HG02623 (cell line): ENCODE results near the gene ZNF205.
"Not testable (repeated sequence)": the region's sequence is repeated elsewhere in the genome, so short reads cannot be mapped to it uniquely, and the experiment has no call there.

Source experiments
- ATAC-seq: cut with Tn5 transposase; IDR thresholded peaks from one replicate; pipeline ENCODE4 v1.9.1; 2021; ENCODE audit warnings: moderate library complexity; ENCODE audit not compliant: unreplicated experiment

The ZNF205 gene

GRCh38 chr16:3112058-3112880 is at the start of gene ZNF205:
Gene ZNF205, plus strand, starts transcription at chr16:3112586. Its CDS starts 845 bp downstream, at chr16:3113431.
- no peak for ATAC-seq

DNA sequence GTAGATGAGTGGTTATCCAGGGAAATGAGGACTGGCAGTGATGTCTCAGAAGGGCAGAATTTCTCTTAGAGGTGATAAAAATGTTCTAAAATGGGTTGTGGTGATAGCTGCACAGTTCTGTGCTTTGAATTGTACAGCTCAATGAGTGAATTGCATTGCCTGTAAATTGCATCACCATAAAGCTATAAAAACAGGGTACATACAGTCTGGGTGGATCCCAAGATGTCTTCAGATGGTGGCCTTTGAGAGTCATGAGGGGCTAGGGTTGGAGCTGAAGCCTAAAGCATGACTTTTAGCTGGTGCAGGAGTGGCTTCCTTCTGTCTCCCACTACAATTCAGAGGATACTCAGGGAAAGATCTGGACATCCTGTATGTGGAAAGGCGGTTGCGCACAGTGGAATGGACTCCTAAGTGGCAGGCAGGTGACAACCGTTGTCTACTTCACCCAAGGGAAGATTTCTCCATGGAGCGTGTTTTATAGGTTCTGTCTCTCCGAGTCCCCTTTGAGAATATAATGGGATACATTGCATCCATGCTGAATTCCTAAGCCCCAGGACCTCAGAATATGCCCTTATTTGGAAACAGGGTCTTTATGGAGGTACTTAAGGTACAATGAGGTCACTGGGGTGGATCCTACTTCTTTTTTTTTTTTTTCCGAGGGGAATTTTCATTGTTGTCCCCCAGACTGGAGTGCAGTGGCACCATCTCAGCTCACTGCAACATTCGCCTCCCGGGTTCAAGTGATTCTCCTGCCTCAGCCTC is 48.6 kb upstream of the ZNF205 start:
- no peak for ATAC-seq

GRCh38 chr16:3065069-3065741 is 47.2 kb upstream of the ZNF205 start, which contains the start of gene IL32:
Gene IL32, plus strand, starts transcription at chr16:3065640. Its CDS starts 172 bp downstream, at chr16:3065812.
- no peak for ATAC-seq

GRCh38 chr16:3065742-3066439 is 46.5 kb upstream of the ZNF205 start:
- no peak for ATAC-seq

DNA sequence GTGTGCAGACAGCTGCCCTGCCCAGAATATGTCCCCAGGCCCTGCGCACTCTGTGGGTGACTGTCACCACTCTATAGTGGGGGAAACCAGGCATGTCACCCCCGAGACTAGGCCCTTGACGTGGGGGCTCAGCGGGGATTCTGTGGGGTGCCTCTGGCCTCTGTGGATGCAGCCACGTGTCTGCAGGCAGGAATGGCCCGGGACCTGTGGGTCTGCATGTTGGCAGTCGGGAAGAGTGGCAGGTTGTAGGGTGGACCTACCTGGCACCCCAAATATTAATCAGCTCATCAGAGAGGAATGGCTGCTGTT is 46.0 kb upstream of the ZNF205 start:
- ATAC-seq = no peak

DNA sequence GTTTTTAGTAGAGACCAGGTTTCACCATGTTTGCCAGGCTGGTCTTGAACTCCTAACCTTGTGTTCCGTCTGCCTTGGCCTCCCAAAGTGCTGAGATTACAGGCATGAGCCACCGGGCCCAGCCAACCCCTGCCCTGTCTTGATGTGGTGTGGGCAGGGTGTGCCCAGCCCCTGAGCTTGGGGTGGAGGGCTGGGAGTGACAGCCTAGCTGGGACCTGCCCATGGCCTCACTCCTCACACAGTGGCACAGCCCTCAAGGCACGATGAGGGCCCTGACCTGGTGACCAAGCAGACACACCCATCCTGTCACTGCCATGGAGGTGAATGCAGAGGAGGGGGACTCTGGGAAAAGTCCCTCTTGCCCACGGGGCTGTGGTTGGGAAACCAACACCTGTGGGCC is 43.9 kb upstream of the ZNF205 start:
- no peak for ATAC-seq

- ATAC-seq = not testable (repeated sequence)
Observed at GRCh38 chr16:3069146-3069545, 43.2 kb upstream of the ZNF205 start.

- ATAC-seq = no peak
Observed at GRCh38 chr16:3070608-3071111, 41.7 kb upstream of the ZNF205 start.

DNA sequence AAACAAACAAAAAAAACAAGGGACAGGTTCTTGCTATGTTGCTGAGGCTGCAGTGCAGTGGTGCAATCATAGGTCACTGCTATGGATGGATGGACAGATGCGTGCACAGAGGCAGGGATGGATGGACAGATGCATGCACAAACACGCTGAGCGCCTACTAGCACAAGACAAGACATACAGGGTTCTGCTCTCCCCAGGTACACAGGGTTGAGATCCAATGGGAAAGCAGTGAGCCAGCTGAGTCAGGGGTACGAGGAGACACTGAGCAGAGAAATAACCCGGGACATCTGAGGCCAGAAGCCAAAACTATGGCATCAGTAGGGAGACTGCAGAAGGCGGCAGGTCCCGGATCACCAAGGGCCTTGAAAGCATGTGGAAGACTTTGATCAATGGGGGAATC is 40.7 kb upstream of the ZNF205 start:
- ATAC-seq = no peak

DNA sequence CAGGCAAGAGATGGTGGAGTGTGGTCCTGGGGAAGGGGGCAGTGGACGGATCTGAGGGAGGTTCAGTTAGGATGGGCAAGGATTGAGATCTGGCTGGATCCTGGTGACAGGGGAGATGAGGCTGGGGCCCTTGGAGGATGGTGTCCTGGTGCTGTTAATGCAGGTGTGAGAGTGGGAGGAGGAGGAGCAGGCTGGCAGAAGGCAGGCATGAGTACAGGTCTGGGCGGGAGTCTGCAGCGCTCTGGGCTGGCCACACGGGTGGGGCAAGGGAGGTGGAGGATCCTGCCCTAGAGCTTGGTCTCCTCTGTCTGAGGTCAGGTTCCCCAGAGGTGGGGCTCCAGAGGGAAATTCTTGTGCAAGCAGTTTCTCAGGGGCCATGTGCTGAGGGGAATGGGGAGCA is 40.2 kb upstream of the ZNF205 start:
- ATAC-seq = not testable (repeated sequence)

- not testable (repeated sequence) for ATAC-seq
Observed at GRCh38 chr16:3072576-3073263, 39.7 kb upstream of the ZNF205 start.

- ATAC-seq = no peak
Observed at GRCh38 chr16:3073448-3073847, 38.9 kb upstream of the ZNF205 start.

- peak; percentile 63 for ATAC-seq
Observed at GRCh38 chr16:3074860-3075522, 37.4 kb upstream of the ZNF205 start.

DNA sequence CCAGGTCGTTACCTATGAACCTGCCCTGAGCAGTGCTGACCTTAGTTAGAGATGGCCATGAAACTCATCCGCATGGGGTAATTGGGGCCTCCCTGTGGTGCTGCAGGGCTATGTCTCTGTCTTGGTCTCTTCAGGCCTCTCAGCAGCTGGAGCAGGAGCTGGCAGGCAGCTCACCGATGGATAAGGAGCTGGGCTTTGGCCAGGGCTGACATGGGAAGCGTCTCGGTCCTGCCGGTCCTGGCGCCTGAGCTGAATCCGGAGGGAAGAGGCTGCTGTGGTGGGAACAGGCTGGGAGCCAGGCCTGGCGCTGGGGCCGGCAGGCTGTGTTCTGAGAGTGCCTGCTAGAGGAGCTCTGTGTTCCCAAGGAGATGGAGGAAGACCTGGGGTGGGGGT is 36.9 kb upstream of the ZNF205 start:
- no peak for ATAC-seq

DNA sequence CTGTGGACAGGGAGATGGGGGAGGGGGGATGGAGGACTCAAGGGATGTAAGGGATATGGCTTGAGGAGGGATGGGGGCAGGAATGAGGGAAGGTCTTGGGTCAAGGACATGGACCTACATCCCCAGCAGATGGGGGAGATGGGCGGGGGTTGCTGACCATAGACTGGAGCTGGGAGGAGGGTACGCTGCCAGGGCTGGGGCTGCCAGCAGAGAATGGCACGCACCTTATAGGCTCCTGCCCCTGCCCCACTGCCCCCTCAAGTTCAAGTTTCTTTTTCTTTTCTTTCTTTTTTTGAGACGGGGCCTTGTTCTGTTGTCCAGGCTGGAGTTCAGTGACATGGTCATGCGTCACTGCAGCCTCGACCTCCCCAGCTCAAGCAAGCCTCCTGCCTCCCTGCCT is 36.4 kb upstream of the ZNF205 start:
- ATAC-seq = not testable (repeated sequence)

GRCh38 chr16:3076577-3076976 is 35.8 kb upstream of the ZNF205 start:
- no peak for ATAC-seq

GRCh38 chr16:3080024-3080423 is 32.4 kb upstream of the ZNF205 start:
- no peak for ATAC-seq

DNA sequence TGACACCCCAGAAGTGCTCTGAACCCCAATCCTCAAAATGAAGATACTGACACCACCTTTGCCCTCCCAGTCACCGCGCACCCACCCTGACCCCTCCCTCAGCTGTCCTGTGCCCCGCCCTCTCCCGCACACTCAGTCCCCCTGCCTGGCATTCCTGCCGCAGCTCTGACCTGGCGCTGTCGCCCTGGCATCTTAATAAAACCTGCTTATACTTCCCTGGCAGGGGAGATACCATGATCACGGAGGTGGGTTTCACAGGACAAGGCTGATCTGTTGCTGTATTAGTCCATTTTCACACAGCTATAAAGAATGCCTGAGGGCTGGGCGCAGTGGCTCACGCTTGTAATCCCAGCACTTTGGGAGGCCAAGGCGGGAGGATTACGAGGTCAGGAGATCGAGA is 30.4 kb upstream of the ZNF205 start:
- not testable (repeated sequence) for ATAC-seq

- ATAC-seq = not testable (repeated sequence)
Observed at GRCh38 chr16:3083408-3083807, 29.0 kb upstream of the ZNF205 start.

GRCh38 chr16:3084491-3084890 is 27.9 kb upstream of the ZNF205 start:
- ATAC-seq = no peak
